Spleen (tissue), 7 donors: ENCODE data around the gene THOC6.

ENCODE experiments used
- POLR2A ChIP-seq, 3 donors: fragments of 450-650 bp; IDR thresholded peaks; one replicate each; pipeline ENCODE4 v1.5.1; 2017; ENCODE audit warnings: antibody characterized with exemption in 3 of 3, mild to moderate bottlenecking in 1 of 3
- TF ChIP-seq, protein P1 (sequence below), 11 experiments: fragments of 200-600 bp in 7 of 11; fragments of 450-650 bp in 4 of 11; sonication (generic) in 4 of 11; IDR thresholded peaks in 8 of 11; conservative IDR thresholded peaks in 3 of 11; 1 replicate in 7 of 11; 2 replicates in 4 of 11; pipeline versions ENCODE4 v1.4.0 to v1.8.0; 2016 to 2021; ENCODE audit warnings: antibody characterized with exemption in 11 of 11, inconsistent platforms in 4 of 11, mild to moderate bottlenecking in 1 of 11
- donor health status: DM: no; HTN: no; CAD: no; lungs with moderate emphysema.
- donor health status: DM: no; HTN: no; CAD: no.
- donor health status: DM: no; HTN: no; CAD: no.

DNA sequence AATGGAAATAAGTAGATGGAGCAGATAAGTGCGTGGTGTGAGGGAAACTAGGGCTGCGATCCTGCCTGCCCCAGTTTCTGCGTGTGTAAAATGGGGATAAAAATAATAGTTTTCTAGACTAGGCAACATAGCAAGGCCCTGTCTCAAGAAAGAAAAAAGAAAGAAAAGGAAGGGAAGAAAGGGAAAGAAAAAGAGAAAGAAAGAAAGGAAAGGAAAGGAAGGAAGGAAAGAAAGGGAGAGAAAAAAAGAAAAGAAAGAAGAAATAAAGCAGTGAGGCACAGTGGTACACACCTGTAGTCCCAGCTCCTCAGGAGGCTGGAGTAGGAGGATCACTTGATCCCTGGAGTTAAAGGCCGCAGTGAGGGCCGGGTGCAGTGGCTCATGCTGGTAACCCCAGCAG is 41.4 kb upstream of the THOC6 start:
- TF ChIP-seq, protein P1, sequence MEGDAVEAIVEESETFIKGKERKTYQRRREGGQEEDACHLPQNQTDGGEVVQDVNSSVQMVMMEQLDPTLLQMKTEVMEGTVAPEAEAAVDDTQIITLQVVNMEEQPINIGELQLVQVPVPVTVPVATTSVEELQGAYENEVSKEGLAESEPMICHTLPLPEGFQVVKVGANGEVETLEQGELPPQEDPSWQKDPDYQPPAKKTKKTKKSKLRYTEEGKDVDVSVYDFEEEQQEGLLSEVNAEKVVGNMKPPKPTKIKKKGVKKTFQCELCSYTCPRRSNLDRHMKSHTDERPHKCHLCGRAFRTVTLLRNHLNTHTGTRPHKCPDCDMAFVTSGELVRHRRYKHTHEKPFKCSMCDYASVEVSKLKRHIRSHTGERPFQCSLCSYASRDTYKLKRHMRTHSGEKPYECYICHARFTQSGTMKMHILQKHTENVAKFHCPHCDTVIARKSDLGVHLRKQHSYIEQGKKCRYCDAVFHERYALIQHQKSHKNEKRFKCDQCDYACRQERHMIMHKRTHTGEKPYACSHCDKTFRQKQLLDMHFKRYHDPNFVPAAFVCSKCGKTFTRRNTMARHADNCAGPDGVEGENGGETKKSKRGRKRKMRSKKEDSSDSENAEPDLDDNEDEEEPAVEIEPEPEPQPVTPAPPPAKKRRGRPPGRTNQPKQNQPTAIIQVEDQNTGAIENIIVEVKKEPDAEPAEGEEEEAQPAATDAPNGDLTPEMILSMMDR (IDR thresholded peaks at IDR 0.05 in 8 of 11, conservative IDR thresholded peaks at IDR 0.05 in 3 of 11): no peak
- TF ChIP-seq POLR2A (IDR thresholded peaks at IDR 0.05): no peak
